GM19455 (cell line): ENCODE data around the gene NPPC.
"Not testable (repeated sequence)": the region's sequence is repeated elsewhere in the genome, so short reads cannot be mapped to it uniquely, and the experiment has no call there.

Experiments
- ATAC-seq: cut with Tn5 transposase; IDR thresholded peaks from one replicate; pipeline ENCODE4 v1.9.1; 2021; ENCODE audit not compliant: unreplicated experiment

NPPC gene

DNA sequence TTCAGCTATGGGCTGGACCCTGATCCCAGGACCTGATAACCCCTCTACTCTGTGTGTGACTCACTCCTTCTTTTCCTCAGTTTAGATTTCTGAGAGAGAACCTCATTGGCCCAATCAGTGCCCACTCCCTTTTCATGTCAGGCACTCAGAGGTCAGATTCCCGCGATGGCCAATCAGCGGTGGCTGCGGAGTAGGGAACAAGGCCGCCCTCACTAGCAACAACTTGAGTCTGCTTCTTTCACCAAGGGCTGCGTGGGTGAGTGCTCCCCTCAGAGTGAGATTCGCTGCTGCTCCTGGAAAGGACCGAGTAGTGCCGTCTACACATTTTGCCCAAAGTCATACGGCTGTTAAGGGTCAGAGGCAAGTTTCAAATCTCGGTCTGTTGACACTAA, 34.7 kb downstream of the NPPC start:
- ATAC-seq = no peak

DNA sequence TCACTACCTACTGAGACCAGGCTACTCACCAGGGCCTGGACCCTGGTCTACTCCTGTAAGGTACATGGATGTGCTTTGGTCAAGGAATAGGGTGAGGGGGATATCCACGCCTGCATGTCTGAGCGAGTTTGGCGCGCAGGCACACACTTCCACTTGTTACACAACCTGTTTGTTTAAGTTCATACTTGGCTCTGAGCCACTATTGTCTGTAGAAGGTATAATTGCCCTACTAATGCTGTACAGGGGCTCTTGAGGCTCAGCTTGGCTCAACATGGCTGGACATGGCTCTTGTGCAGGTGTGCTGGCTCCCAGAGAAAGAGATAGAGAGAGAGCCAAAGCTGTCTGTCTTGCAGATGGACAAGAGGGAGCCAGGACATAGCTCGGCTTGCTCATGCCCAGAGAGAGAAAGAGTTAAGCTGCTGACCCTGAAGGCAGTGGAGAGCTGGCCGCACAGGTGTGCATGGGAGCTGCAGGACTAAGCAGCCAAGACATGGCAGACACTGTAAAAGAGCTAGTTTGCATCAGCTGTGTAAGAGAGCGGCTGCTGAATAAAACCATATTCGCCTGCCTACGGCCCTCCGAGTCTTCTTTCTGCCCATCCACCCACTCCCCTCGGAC, 35.2 kb downstream of the NPPC start:
- ATAC-seq = no peak

DNA sequence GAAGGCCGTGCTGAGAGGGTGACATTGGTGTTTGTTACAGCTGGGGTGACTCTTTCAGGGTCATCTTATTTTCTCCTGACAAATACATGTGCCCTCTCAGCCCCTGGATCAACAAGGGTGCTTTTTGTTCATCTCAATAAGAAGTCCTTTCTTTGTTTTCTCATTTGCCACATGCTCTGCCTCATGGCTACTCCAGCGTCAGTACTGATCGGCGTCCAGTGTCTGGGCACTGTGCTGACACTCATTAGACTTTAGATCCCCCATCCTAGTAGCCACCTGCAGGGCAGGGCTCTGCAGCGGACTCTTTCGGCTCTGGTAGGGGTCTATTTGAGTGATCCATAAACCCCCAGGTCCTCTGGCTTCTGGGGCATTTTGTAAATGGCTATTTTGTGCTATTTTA, 38.4 kb downstream of the NPPC start:
- ATAC-seq = no peak

DNA sequence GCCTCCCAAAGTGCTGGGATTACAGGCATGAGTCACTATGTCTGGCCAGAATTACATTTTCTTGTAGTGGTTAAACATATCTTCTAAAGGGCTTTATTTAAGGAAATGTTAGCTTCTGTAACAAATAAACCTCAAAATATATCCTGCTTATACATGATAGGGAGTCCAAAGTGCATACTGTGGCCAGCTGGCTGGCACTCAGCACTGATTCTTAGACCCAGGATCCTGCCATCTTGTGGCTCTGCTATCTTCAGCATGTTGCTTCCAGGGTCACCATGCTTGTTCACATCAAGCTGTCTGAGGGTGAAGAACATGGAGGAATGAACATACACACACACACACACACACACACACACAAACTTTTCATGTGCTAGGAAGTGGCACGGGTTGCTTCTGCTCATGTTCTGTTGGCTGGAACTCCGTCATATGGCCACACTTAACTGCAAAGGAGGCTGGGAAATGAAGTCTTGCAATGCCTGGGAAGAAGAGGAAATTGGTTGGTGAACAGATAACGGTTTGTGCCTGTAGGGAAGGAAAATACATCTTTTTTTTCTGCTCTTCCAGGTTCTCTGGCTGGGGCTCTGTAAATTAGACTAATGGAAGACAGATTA, 40.0 kb downstream of the NPPC start:
- no peak for ATAC-seq

DNA sequence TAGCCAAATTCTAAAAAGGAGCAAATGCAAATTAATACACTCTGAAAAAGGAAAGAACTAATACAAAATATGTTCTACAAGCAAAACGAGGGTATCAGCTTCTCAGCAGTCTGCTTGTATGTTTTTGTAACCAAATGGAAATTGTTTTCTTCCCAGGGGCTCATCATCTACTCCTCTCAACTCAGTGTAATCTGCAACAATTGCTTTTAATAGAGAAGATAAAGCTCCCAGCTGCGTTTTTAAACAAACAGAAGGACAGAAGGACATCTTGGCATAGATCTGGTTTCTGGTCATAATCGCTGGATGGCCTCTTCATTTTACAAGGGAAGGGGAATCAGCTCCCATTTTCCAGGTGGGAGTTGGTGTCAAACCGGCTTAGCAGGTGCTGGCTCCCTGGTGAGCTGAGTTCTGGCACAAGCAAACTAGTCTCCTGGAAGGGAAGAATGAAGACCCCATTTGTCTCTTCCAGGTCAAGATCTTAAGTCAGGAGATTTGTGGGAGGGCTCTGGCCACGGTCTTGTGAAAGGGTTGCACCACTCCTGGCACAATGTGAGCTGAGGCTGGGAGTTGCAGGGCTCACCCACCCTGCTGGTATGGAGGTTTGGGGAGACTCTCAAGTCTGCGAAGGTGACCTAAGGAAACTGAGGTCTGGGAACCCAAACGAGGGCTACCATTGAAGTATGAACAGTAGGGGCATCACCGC, 41.6 kb downstream of the NPPC start:
- no peak for ATAC-seq

DNA sequence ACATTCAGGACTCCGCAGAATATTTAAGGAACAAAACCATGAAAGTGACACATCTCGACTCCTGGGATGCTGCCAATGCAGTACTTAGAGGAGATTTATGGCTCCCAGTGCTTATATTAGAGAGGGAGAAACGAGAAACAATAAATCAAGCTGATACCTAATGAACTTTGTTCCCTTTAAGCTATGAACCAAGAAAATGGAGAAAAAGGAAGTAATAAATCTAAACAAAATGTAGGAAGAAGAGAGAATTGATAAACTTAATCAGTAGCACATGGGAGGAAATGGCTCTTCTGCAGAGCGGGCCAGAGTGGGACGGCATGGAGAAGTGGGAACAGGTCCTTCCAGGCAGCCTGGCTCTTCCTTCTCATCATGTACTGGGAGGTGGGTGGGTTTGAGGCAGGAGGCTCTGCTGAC, 42.7 kb downstream of the NPPC start:
- no peak for ATAC-seq

DNA sequence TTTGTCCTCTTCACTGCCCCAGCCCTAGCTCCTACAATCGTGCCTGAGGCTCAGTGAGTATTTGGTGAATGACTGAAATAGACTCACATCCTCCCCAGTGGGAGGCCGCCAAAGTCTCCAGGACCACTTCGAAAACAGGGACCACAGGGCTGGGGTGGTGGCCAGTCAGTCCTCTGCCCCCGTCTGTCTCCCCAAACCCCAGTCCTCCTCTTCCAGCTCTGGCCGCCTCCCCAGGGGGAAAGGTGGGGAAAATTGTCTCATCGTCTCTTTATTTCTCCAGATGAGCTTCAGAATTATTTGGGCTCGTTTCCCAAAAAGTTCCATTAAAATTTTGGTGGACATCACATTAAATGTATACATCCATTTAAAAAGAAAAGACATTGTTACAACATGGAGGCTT, 43.5 kb downstream of the NPPC start:
- no peak for ATAC-seq

DNA sequence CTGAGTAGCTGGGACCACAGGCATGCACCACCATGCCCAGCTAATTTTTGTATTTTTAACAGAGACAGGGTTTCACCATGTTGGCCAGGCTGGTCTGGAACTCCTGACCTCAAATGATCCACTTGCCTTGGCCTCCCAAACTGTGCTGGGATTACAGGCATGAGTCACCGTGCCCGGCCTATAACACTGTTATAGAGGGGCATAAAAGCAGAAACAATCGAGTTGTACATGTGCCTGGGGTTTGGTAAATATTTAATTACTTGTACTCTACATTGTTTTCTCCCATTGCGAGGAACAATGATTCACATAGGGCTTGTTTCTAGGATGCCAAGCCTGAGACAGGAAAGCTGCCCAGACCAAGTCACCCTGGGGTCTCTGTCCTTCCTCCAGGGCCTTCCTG, 45.8 kb downstream of the NPPC start:
- ATAC-seq = not testable (repeated sequence)

DNA sequence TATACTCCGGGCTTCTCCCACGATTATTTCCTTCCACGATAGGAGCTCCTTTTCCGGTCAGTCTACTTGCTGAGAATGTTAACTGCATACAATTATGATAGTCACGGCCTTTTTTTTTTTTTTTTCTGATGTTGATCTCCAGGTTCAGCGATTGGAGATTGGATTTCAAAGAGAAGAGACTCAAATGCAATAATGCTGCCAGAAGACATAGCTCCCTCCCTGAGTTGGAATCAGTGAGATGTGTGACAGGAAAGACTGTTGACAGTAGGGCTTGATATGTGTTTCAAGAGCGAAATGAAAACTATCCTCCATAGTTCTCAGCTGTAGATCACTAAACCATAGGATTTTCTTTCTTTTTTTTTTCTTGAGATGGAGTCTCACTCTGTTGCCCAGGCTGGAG, 47.0 kb downstream of the NPPC start:
- no peak for ATAC-seq

DNA sequence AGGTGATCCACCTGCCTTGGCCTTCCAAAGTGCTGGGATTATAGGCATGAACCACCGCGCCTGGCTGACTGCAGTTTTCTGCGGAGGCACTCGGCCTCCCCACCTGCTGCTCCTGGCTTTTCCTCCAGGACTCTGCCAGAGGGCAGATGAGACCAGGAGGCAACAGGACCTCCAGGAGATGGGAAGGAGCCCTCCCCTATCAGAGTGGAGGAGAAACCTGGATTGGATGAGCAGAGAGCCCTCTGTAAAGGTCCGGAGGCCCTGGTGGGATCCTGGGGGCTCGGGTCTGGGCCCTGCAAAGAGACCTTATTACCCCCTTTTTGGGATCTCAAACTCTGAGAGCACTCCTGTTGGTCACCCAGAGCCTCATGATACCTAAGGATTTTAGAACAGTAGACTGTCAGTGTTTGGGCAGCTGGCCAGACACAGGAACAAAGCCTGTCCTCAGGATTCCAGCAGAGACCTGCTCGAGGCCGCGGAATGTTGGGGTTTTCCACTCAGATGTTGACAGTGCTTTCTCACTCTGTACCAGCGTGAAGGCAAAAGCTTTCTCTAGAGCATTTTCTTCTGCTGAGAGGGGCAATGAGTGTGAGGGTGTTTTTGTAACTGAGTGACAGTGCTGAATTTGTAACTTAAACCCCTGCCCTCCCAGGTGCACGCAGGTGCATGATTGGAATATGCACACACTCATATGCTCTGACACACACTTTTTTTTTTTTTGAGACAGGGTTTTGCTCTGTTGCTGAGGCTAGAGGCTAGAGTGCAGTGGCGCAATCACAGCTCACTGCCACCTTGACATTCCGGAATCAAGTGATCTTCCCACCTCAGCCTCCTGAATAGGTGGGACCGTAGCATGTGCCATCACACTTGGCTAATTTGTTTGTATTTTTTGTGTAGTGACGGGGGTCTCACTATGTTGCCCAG, 48.4 kb downstream of the NPPC start:
- no peak for ATAC-seq

DNA sequence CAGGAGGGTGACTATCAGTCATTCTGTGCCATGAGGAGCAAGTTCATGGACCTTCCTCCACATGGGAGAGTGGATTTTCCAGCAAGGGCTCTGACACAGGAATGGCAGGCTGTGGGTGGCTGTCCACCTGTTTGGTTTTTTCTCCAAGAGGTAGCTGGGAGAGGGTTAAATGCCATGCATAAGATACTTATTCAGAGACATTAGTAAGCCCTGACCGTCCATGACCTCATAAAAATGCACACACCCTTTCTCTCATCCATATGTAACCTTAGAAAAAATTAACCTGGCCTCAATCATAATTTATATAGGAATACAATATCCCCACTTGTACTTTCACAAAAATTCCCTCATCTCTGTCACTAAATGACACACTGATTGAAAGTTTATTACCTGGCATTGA, 51.3 kb downstream of the NPPC start:
- ATAC-seq = no peak
